Adrenal gland (tissue), 5 donors: Measurements from ENCODE around the gene LRRC75A.

Source experiments
- CTCF ChIP-seq, 6 experiments: fragments of 450-650 bp in 4 of 6; fragments of 200-600 bp in 2 of 6; sonication (generic) in 1 of 6; IDR thresholded peaks; 1 replicate in 5 of 6; 2 replicates in 1 of 6; pipeline versions ENCODE4 v1.5.1 to v1.8.0; 2016 to 2021; ENCODE audit warnings: antibody characterized with exemption in 6 of 6, mild to moderate bottlenecking in 2 of 6, moderate library complexity in 1 of 6
- POLR2A ChIP-seq, 2 donors: fragments of 450-650 bp; IDR thresholded peaks; one replicate each; pipeline ENCODE4 v1.6.1; 2017; ENCODE audit warnings: antibody characterized with exemption in 2 of 2, mild to moderate bottlenecking in 2 of 2, moderate library complexity in 1 of 2
- donor health status: DM: no; HTN: no; CAD: no.

GRCh38 chr17:16427020-16427419, 65.0 kb downstream of the LRRC75A start:
- no peak for TF ChIP-seq CTCF (IDR thresholded peaks at IDR 0.05)
- no peak for TF ChIP-seq POLR2A (IDR thresholded peaks at IDR 0.05)
